K562 (cell line): ENCODE data around the gene CBX8. TPM values are rescaled to one million over a fixed set of nuclear protein-coding genes. Genes with fewer than 3 reads are reported as not detected.

Experiments
- HDAC8 ChIP-seq: fragments of 450-650 bp; IDR thresholded peaks from 2 replicates; pipeline ENCODE4 v1.6.1; 2016; ENCODE audit warnings: mild to moderate bottlenecking, missing genetic modification characterization, moderate library complexity, missing compliant biosample characterization
- MCM2 ChIP-seq: fragments of 450-650 bp; IDR thresholded peaks from 2 replicates; pipeline ENCODE4 v1.6.1; 2017; ENCODE audit warnings: low read depth, mild to moderate bottlenecking
- MCM3 ChIP-seq: fragments of 450-650 bp; IDR thresholded peaks from 2 replicates; pipeline ENCODE4 v1.6.1; 2016
- PHF20 ChIP-seq: fragments of 450-650 bp; IDR thresholded peaks from 2 replicates; pipeline ENCODE4 v1.6.1; 2018; ENCODE audit not compliant: partially characterized antibody
- PHF8 ChIP-seq: fragments of 200-600 bp; sonication (generic); IDR thresholded peaks from 2 replicates; pipeline ENCODE4 v1.6.1; 2012; ENCODE audit warnings: mixed run types, mild to moderate bottlenecking, inconsistent platforms, low read length, moderate library complexity, borderline replicate concordance
- SIN3B ChIP-seq: fragments of 450-650 bp; IDR thresholded peaks from 2 replicates; pipeline ENCODE4 v1.6.1; 2017; ENCODE audit warnings: low read depth, mild to moderate bottlenecking, moderate library complexity
- SOX6 ChIP-seq: fragments of 450-650 bp; IDR thresholded peaks from 2 replicates; pipeline ENCODE4 v1.6.1; 2014; ENCODE audit warnings: mild to moderate bottlenecking
- TAF7 ChIP-seq: fragments of 450-650 bp; IDR thresholded peaks from 2 replicates; pipeline ENCODE4 v1.6.1; 2016; ENCODE audit warnings: missing genetic modification characterization, missing compliant biosample characterization
- YY1 ChIP-seq, 3 experiments: IDR thresholded peaks; 2 replicates each; pipeline ENCODE4 v1.6.1; 2011; ENCODE audit warnings: low read length in 2 of 3, mild to moderate bottlenecking in 2 of 3, moderate library complexity in 2 of 3, borderline replicate concordance in 1 of 3, control low read depth in 1 of 3, low read depth in 1 of 3; ENCODE audit not compliant: insufficient read depth in 3 of 3, insufficient replicate concordance in 2 of 3, control insufficient read depth in 1 of 3, insufficient read length in 1 of 3; ENCODE audit errors: extremely low read depth in 1 of 3
- ZFP36 ChIP-seq: fragments of 150-350 bp; IDR thresholded peaks from 2 replicates; pipeline ENCODE4 v1.6.1; 2018; ENCODE audit warnings: low read length, low read depth; ENCODE audit not compliant: partially characterized antibody
- ZNF41 ChIP-seq: fragments of 250-450 bp; sonication (Bioruptor Pico); conservative IDR thresholded peaks from 2 replicates; pipeline ENCODE4 v1.4.0; 2020; ENCODE audit warnings: mild to moderate bottlenecking
- ZNF586 ChIP-seq: fragments of 450-650 bp; formaldehyde crosslinking; conservative IDR thresholded peaks from 2 replicates; pipeline ENCODE4 v1.4.0; 2020; ENCODE audit warnings: mild to moderate bottlenecking, moderate library complexity
- polyA plus RNA-seq, 8 experiments: library from polyadenylated mRNA; depleted of rRNA in 4 of 8; stranded (reverse) in 5 of 8; unstranded in 3 of 8; fragments of >200 nt; fragmentation: Nextera tagmentation in 2 of 8; fragmentation: Illumina TruSeq in 1 of 8; extraction: Ambion mirVana in 2 of 8; extraction: Trizol in 1 of 8; gene quantifications; 2 replicates each; pipeline versions ENCODE4 v1.2.1 to v1.2.3, GENCODE V29; 2011 to 2014; ENCODE audit warnings: inconsistent platforms in 1 of 8, missing spikeins in 1 of 8
- total RNA-seq, 7 experiments: library from RNA; depleted of rRNA in 6 of 7; stranded (reverse); fragments of >200 nt in 6 of 7; fragmentation: Illumina TruSeq in 2 of 7; extraction: Trizol in 2 of 7; gene quantifications; 2 replicates each; pipeline versions ENCODE4 v1.2.1 to v1.2.3, GENCODE V29; 2011 to 2021; ENCODE audit warnings: low replicate concordance in 1 of 7
- TF ChIP-seq, protein P1 (sequence below): sonication (generic); formaldehyde crosslinking; IDR thresholded peaks from 2 replicates; pipeline ENCODE4 v1.8.0; 2022; ENCODE audit warnings: missing genetic modification reagents, mild to moderate bottlenecking, borderline replicate concordance
- TF ChIP-seq, protein P2 (sequence below), 2 experiments: IDR thresholded peaks; 2 replicates each; pipeline ENCODE4 v1.6.1; 2012; ENCODE audit warnings: improper control_type of control experiment in 2 of 2, low read depth in 2 of 2, low read length in 2 of 2, borderline replicate concordance in 1 of 2
- TF ChIP-seq, protein P3 (sequence below): fragments of 450-650 bp; IDR thresholded peaks from 2 replicates; pipeline ENCODE4 v1.6.1; 2016; ENCODE audit warnings: missing biosample characterization, missing genetic modification characterization
- TF ChIP-seq, protein P4 (sequence below): fragments of 250-450 bp; sonication (Bioruptor Pico); IDR thresholded peaks from 2 replicates; pipeline ENCODE4 v1.8.0; 2022; ENCODE audit warnings: inconsistent platforms
- TF ChIP-seq, protein P5 (sequence below): fragments of 450-650 bp; formaldehyde crosslinking; IDR thresholded peaks from 2 replicates; pipeline ENCODE4 v1.4.0; 2022; ENCODE audit warnings: mild to moderate bottlenecking, moderate library complexity

CBX8 gene
- total and polyA plus RNA-seq, 9 of the 15 experiments (the other 6 are each of a cell fraction or from before 2014, with no cell fraction given) = 0.08 to 11.9 (median 2.6) TPM

DNA sequence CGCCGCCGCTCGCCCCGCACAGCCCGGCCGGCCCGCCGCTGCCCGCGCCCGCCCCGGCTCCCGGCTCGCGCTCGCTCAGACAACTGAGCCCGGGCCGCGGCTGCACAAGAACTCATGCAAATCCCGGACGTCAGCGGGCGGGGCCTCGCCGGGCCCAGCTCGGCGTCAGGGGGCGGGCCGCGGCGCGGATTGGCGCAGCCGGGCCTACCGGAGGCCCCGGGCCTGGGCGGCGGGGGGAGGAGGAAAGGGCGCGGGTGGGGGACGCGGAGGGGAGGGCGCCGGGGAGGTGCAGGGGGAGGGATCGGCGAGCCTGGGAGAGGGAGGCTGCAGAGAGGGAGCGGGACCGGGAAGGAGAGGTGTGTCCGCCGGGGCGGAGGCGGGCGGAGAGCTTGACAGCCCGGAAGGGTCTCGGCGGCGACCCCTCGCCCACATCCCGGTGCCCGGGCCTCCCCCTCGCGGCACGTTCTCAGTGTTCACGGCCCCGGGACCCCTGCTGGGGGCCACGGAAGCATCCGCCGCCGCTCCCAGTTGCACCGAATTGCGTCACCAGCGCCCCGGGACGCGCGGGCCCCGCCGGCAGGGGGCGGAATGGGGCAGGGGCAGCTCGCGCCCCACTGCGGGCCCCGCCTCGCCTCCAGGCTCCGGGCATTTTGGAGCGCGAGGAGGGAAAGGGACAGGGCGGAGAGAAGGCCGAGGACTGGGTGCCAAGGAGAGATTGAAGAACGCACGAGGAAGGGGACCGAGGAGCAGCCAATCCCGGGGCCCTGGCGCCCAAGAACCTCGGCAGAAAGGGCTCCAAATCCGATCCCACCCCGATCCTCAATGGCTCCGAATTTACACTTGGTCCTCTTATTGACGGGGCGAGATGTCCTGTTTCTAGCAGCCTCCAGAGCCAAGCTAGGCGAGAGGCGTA lies 42.7 kb upstream of the CBX8 start, which contains the start of gene CBX4 (continued):
- TF ChIP-seq, protein P1, sequence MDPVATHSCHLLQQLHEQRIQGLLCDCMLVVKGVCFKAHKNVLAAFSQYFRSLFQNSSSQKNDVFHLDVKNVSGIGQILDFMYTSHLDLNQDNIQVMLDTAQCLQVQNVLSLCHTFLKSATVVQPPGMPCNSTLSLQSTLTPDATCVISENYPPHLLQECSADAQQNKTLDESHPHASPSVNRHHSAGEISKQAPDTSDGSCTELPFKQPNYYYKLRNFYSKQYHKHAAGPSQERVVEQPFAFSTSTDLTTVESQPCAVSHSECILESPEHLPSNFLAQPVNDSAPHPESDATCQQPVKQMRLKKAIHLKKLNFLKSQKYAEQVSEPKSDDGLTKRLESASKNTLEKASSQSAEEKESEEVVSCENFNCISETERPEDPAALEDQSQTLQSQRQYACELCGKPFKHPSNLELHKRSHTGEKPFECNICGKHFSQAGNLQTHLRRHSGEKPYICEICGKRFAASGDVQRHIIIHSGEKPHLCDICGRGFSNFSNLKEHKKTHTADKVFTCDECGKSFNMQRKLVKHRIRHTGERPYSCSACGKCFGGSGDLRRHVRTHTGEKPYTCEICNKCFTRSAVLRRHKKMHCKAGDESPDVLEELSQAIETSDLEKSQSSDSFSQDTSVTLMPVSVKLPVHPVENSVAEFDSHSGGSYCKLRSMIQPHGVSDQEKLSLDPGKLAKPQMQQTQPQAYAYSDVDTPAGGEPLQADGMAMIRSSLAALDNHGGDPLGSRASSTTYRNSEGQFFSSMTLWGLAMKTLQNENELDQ (CRISPR knock-in tag) = 0 out of 2 replicates have a peak, but pooled peaks have one; percentile 34
- peak; percentile 62 for TF ChIP-seq SIN3B
- TF ChIP-seq PHF20 = peak; percentile 76
- TF ChIP-seq, protein P2, sequence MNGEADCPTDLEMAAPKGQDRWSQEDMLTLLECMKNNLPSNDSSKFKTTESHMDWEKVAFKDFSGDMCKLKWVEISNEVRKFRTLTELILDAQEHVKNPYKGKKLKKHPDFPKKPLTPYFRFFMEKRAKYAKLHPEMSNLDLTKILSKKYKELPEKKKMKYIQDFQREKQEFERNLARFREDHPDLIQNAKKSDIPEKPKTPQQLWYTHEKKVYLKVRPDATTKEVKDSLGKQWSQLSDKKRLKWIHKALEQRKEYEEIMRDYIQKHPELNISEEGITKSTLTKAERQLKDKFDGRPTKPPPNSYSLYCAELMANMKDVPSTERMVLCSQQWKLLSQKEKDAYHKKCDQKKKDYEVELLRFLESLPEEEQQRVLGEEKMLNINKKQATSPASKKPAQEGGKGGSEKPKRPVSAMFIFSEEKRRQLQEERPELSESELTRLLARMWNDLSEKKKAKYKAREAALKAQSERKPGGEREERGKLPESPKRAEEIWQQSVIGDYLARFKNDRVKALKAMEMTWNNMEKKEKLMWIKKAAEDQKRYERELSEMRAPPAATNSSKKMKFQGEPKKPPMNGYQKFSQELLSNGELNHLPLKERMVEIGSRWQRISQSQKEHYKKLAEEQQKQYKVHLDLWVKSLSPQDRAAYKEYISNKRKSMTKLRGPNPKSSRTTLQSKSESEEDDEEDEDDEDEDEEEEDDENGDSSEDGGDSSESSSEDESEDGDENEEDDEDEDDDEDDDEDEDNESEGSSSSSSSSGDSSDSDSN (IDR thresholded peaks at IDR 0.05; ENCODE audit: borderline replicate concordance in 1 of 2, low read depth in 2 of 2, low read length in 2 of 2) = peak in 1 of 2 experiments; percentile 65; a peak in 1 of 4 replicates
- TF ChIP-seq MCM3 = no peak
- TF ChIP-seq PHF8 = peak; percentile 82; the same call in 1 of the 2 replicates
- TF ChIP-seq ZNF586 (CRISPR knock-in tag) = peak; percentile 99
- TF ChIP-seq MCM2 = no peak
- TF ChIP-seq ZFP36 = peak; percentile 7
- 0 out of 2 replicates have a peak, but pooled peaks have one; percentile 43 for TF ChIP-seq TAF7 (tag)
- peak; percentile 61; the same call in 1 of the 2 replicates for TF ChIP-seq ZNF41 (CRISPR knock-in tag)
- TF ChIP-seq, protein P3, sequence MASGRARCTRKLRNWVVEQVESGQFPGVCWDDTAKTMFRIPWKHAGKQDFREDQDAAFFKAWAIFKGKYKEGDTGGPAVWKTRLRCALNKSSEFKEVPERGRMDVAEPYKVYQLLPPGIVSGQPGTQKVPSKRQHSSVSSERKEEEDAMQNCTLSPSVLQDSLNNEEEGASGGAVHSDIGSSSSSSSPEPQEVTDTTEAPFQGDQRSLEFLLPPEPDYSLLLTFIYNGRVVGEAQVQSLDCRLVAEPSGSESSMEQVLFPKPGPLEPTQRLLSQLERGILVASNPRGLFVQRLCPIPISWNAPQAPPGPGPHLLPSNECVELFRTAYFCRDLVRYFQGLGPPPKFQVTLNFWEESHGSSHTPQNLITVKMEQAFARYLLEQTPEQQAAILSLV = peak; percentile 74; the same call in 1 of the 2 replicates
- peak; percentile 80 for TF ChIP-seq SOX6
- TF ChIP-seq HDAC8 (tag) = peak; percentile 79
- peak in 2 of 3 experiments; percentile 70 to 83 for TF ChIP-seq YY1 (IDR thresholded peaks at IDR 0.05; ENCODE audit: borderline replicate concordance in 1 of 3, control insufficient read depth in 1 of 3, extremely low read depth in 1 of 3, insufficient read depth in 3 of 3, insufficient read length in 1 of 3, insufficient replicate concordance in 2 of 3, low read depth in 1 of 3, low read length in 2 of 3)
- TF ChIP-seq, protein P4, sequence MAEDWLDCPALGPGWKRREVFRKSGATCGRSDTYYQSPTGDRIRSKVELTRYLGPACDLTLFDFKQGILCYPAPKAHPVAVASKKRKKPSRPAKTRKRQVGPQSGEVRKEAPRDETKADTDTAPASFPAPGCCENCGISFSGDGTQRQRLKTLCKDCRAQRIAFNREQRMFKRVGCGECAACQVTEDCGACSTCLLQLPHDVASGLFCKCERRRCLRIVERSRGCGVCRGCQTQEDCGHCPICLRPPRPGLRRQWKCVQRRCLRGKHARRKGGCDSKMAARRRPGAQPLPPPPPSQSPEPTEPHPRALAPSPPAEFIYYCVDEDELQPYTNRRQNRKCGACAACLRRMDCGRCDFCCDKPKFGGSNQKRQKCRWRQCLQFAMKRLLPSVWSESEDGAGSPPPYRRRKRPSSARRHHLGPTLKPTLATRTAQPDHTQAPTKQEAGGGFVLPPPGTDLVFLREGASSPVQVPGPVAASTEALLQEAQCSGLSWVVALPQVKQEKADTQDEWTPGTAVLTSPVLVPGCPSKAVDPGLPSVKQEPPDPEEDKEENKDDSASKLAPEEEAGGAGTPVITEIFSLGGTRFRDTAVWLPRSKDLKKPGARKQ (CRISPR knock-in tag) = peak; percentile 73; the same call in 1 of the 2 replicates
- TF ChIP-seq, protein P5, sequence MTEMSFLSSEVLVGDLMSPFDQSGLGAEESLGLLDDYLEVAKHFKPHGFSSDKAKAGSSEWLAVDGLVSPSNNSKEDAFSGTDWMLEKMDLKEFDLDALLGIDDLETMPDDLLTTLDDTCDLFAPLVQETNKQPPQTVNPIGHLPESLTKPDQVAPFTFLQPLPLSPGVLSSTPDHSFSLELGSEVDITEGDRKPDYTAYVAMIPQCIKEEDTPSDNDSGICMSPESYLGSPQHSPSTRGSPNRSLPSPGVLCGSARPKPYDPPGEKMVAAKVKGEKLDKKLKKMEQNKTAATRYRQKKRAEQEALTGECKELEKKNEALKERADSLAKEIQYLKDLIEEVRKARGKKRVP = peak; percentile 100
